GM18499 (cell line): ENCODE measurements around the gene EIF3L.
"Not testable (repeated sequence)": the region's sequence is repeated elsewhere in the genome, so short reads cannot be mapped to it uniquely, and the experiment has no call there.

ENCODE experiments used
- ATAC-seq: cut with Tn5 transposase; IDR thresholded peaks from one replicate; pipeline ENCODE4 v1.9.1; 2021; ENCODE audit warnings: moderate number of reproducible peaks; ENCODE audit not compliant: insufficient read depth, unreplicated experiment

The EIF3L gene

GRCh38 chr22:37849089-37849751 lies at the start of gene EIF3L:
Gene EIF3L (plus strand): TSS chr22:37849419. CDS start chr22:37849450, 31 bp downstream.
- peak; percentile 37 for ATAC-seq

GRCh38 chr22:37799979-37800378 lies 49.2 kb upstream of the EIF3L start:
- ATAC-seq = not testable (repeated sequence)

DNA sequence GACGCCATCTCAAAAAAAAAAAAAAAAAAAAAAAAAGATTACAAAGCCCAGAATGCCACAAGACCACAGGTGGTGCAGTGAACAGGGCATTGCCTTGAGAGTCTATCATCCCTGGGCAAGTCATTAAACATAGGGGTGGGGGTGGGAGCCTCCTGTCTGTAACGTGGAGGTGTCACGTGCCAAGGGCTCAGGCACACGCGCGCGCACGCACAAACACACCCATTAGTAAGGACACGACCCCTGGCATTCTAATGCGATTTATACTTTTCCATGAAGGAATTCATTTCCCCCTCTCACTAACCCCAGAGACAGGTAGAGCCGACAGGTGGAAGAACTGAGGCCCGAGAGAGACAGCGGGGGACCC lies 47.3 kb upstream of the EIF3L start:
- ATAC-seq = no peak

- no peak for ATAC-seq
Measured at GRCh38 chr22:37802310-37803194, 46.7 kb upstream of the EIF3L start.

- no peak for ATAC-seq
Measured at GRCh38 chr22:37803195-37803638, 46.0 kb upstream of the EIF3L start.

DNA sequence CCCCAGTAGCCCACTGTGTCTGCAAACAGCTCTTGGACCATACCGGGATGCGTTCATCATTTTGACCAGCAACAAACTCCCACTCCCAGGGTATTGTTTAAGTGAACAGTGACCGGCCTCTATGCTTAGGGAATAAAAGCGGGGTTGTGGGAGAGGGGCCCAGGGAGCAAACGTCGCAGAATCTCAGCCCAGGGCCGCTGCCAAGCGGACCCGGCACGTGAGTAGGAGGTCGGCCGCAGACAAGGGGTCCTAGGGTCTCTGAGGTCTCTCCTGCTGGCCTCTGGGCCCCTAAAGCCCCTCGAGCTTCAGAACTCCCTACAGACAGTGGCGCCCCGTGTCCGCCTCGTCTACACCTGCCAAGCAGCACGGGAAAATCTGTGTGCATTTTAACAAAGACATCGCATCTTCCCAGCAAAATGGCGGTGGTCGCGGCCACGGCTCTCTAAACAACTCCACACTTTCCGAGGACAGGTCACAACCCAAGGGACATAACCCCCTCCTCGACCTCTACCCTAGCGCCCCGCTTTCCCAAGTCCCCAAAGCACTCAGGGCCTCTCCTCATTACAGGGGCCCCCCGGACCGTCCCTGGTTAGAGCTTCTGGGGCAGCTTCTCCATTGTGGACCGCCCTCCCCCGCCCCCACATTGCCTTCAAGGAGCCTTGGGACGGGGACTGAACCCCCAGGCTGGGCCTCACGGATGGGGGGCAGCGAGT lies 45.4 kb upstream of the EIF3L start:
- no peak for ATAC-seq

- no peak for ATAC-seq
Measured at GRCh38 chr22:37804352-37804880, 44.8 kb upstream of the EIF3L start.

DNA sequence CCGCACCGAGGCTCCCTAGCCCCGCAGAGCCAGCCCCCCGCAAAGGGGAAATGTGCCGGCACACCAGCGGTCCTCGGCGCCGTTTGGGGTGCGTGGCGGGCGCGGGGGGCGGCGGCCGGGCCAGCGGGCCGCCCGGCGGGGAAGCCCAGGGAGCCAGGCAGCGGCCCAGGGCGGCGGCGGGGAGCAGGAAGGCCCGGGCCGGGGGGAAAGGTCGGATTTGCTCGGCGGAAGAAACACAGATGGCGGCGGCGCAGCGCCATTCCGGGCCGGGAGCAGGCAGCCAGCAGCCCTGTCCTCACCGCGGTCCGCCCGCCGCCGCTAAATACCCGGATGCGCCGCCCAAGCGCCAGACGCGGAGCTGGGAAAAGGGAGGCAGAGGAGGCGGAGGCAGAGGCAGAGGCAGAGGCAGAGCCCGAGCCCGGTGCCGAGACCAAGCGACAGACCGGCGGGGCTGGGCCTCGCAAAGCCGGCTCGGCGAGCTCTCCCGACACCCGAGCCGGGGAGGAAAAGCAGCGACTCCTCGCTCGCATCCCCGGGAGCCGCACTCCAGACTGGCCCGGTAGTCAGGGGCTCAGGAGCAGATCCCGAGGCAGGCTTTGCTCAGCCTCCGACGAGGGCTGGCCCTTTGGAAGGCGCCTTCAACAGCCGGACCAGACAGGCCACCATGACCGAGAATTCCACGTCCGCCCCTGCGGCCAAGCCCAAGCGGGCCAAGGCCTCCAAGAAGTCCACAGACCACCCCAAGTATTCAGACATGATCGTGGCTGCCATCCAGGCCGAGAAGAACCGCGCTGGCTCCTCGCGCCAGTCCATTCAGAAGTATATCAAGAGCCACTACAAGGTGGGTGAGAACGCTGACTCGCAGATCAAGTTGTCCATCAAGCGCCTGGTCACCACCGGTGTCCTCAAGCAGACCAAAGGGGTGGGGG lies 44.1 kb upstream of the EIF3L start:
- no peak for ATAC-seq

DNA sequence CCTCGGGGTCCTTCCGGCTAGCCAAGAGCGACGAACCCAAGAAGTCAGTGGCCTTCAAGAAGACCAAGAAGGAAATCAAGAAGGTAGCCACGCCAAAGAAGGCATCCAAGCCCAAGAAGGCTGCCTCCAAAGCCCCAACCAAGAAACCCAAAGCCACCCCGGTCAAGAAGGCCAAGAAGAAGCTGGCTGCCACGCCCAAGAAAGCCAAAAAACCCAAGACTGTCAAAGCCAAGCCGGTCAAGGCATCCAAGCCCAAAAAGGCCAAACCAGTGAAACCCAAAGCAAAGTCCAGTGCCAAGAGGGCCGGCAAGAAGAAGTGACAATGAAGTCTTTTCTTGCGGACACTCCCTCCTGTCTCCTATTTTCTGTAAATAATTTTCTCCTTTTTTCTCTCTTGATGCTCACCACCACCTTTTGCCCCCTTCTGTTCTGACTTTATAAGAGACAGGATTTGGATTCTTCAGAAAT lies 43.4 kb upstream of the EIF3L start:
- ATAC-seq = no peak

GRCh38 chr22:37806409-37807333 lies 42.5 kb upstream of the EIF3L start:
- no peak for ATAC-seq

GRCh38 chr22:37807410-37808293 lies 41.6 kb upstream of the EIF3L start, which contains the start of gene GCAT:
Gene GCAT (plus strand): TSS chr22:37807934. CDS start chr22:37807968, 34 bp downstream.
- ATAC-seq = no peak

GRCh38 chr22:37808294-37808657 lies 40.9 kb upstream of the EIF3L start:
- ATAC-seq = no peak

DNA sequence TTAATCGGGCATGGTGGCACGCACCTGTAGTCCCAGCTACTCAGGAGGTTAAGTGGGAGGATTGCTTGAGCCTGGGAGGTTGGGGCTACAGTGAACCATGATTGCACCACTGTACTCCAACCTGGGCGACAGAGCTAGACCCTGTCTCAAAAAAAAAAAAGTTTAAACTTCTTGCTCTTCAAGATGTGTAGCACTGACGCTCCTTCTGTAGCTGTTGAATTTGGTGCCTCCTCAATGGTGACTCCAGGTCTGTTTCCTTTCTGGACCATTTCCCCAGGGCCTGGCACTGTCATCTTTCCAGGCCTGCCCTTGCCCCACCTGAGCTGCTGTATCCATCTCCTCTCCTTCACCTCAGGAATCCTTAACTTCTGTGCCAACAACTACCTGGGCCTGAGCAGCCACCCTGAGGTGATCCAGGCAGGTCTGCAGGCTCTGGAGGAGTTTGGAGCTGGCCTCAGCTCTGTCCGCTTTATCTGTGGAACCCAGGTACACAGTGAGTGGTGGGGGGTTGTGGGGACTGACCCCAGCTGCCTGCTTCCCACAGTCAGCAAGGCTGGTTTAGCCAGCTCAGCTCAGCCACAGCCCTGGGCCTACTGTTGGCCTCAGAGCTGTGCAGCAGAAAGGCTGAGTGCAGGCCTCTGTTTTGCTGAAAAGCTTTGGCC lies 39.4 kb upstream of the EIF3L start:
- no peak for ATAC-seq

- no peak for ATAC-seq
Measured at GRCh38 chr22:37811867-37812266, 37.4 kb upstream of the EIF3L start.

DNA sequence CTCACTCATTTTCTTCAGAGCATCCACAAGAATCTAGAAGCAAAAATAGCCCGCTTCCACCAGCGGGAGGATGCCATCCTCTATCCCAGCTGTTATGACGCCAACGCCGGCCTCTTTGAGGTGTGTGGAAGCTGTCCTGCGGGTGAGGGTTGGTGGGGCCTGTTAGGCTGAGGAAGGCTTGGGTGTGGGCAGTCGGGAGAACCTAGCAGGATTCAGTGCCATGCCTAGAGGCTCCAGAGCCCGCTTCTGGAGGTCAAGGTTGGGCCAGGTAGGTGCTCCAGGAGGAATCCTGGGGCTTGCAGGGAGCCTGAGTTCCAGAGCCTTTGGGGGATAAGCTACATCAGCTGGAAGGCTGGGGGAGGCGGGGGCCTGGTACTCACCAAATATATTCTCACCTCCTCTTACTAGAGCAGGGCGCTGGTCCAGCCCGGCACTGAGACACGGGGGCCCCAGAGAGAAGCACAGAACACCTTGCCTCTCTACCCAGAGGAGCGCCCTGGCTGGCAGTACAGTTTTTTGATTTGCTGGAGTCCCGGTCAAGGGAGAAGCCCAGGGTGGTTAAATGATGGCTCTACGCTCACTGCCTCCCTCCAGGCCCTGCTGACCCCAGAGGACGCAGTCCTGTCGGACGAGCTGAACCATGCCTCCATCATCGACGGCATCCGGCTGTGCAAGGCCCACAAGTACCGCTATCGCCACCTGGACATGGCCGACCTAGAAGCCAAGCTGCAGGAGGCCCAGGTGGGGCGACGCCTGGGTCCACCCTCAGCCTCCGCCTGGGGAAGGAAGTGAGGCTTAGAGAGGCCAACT lies 36.1 kb upstream of the EIF3L start:
- ATAC-seq = no peak

DNA sequence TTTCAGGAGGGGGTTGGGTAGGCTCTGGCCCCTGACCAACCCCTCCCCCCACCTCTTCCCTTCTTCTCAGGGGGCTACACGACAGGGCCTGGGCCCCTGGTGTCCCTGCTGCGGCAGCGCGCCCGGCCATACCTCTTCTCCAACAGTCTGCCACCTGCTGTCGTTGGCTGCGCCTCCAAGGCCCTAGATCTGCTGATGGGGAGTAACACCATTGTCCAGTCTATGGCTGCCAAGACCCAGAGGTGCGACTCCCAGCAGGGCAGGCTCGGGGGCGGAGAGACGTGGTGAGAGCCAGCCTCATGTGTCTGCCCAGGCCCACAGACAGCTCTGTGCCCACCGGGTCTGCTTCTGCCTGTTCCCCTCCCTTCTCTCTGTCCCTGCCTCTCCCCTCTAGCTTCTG lies 33.6 kb upstream of the EIF3L start:
- no peak for ATAC-seq
